Choroid plexus epithelial cell (primary cell): Measurements from ENCODE around the gene PTHLH.
A peak's percentile ranks its signal among the peaks of the same experiment; 100 is the strongest.

Source experiments
- DNase-seq: peaks from one replicate; pipeline ENCODE4 v3.0.0-alpha.2; 2010; ENCODE audit warnings: low read depth
- H3K4me3 ChIP-seq: 2 replicates; pipeline ENCODE4 v1.5.1; 2011; ENCODE audit warnings: low read depth, mild to moderate bottlenecking, control low read depth, low read length, moderate library complexity
- CTCF ChIP-seq: conservative IDR thresholded peaks from 2 replicates; pipeline ENCODE4 v1.5.1; 2011; ENCODE audit warnings: low read depth, mild to moderate bottlenecking, control low read depth, inconsistent platforms, low read length, moderate library complexity

The PTHLH gene

GRCh38 chr12:27969624-27970400 is 2.7 kb downstream of the PTHLH start:
- no peak for TF ChIP-seq CTCF
- peak overlapping the region; percentile 65 for H3K4me3 ChIP-seq
- peak; percentile 55 for DNase-seq

- H3K4me3 ChIP-seq, result peak overlapping the region; percentile 65
- peak; percentile 22 for TF ChIP-seq CTCF
- peak; percentile 43 for DNase-seq
These were observed 3.4 kb downstream of the PTHLH start for GRCh38 chr12:27968972-27969623.

GRCh38 chr12:27967551-27968054 is 4.9 kb downstream of the PTHLH start:
- no peak for DNase-seq

GRCh38 chr12:27966870-27967269 is 5.7 kb downstream of the PTHLH start:
- no peak for TF ChIP-seq CTCF
- peak; percentile 99 for DNase-seq
- H3K4me3 ChIP-seq, result no peak overlapping the region

More at GRCh38 chr12:27967551-27968054, 4.9 kb downstream of the PTHLH start:
- TF ChIP-seq CTCF, result no peak
- H3K4me3 ChIP-seq, result no peak overlapping the region

GRCh38 chr12:27965966-27966365 is 6.6 kb downstream of the PTHLH start:
- TF ChIP-seq CTCF, result no peak
- no peak for DNase-seq
- H3K4me3 ChIP-seq, result no peak overlapping the region

- DNase-seq, result peak; percentile 54
- no peak for TF ChIP-seq CTCF
- no peak overlapping the region for H3K4me3 ChIP-seq
These were observed 7.1 kb downstream of the PTHLH start for GRCh38 chr12:27965411-27965810.

- H3K4me3 ChIP-seq, result no peak overlapping the region
- no peak for TF ChIP-seq CTCF
- DNase-seq, result peak; percentile 60
These were observed 8.4 kb downstream of the PTHLH start for GRCh38 chr12:27964123-27964522.
